GM21723 (cell line): ENCODE measurements around the gene PTPN5.
A peak's percentile ranks its signal among the peaks of the same experiment; 100 is the strongest.

Source experiments
- ATAC-seq: cut with Tn5 transposase; IDR thresholded peaks from one replicate; pipeline ENCODE4 v1.9.1; 2021; ENCODE audit warnings: mild to moderate bottlenecking, moderate library complexity; ENCODE audit not compliant: unreplicated experiment

PTPN5 gene

DNA sequence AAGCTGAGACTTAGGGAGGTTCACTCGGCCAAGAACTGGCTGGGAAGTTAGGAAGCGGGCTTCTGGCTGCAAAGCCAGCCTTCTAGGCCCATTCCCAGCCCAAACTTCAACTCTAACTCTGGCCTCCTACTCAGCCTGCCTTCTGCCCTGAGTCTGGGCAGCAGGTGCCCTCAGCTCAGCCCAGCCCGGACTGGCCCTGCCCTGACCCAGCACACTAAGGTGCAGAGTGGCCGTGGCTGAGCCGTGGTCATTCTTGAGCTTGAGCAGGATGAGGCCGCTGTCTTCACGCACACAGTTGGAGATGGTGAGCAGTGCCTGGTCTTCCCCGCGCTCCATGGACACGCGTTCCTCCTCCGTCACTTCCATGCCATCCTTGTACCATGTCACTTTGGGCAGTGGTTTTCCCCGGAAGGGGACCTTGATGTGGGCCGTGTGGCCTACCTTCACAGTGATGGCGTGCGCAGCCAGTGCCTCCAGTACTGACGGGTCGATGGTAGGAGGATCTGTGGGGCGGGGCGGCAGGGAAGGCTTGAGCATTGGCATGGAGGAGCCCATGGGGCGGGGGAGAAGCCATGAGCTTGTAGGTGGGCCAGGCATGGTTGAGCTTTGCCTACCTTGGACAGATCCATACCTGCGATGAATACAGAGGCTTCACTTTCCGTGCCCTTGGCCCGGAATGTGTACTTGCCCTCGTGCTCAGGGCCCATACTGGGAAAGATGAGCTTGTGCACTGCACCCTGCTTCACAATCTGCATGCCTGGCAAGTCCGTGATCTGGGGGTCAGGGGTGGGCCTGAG is 77.8 kb downstream of the PTPN5 start:
- ATAC-seq = no peak

GRCh38 chr11:18710545-18710944 is 81.1 kb downstream of the PTPN5 start:
- peak; percentile 42 for ATAC-seq

GRCh38 chr11:18709414-18709813 is 82.2 kb downstream of the PTPN5 start:
- ATAC-seq = no peak

DNA sequence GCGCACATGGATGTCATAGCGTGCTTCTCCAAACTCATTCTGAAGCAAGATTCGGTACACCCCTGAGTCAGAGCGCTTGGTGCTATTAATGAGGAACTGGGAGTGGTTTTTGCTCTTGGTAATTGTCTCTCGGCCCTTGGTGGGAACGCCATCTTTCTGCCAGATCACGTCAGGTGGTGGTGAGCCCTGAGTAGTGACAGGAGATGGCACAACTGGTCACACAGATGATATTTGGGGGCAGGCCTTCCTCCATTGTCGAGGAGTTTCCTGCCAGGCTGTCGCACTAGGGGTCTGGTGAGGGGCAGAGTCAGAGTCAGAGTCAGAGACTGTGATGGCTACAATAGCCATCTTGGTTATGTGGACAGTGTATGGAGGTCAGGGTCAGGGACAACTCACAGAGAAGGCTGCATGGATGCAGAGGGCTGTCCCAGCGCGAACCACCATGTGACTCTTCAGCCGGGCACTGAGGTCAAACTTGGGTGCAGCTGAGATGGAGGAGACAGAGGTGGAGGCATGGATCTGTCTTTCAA is 83.7 kb downstream of the PTPN5 start:
- no peak for ATAC-seq

- peak; percentile 77 for ATAC-seq
Measured at GRCh38 chr11:18706330-18707243, 85.0 kb downstream of the PTPN5 start.

DNA sequence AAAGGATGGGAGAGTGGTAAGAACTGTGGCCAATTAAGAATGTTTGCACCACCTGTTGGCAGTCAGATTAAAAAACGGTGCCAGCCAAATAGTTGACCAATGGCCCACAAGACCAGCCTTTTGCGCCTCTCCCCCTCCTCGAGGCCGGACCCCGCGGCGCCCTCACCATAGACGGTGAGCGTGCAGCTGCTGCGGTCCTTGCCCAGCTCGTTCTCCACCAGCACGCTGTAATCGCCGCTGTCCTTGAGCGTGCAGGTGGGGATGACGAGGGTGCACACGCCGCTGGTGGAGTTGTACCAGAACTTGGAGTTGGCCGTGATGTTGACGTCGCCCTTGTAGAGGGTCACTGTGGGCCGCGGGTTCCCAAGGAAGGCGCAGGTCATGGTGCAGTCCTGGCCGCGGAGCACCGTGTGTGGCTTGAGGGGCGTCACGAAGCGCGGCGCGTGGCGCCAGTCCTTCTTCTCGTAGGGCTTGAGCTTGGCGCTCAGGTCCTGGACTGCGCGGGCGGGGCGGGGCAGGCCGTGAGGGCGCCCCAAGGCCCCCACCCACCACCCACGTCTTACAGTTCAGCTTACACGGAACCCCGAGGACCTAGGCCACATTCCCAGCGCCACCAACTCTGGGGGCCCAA is 85.8 kb downstream of the PTPN5 start:
- no peak for ATAC-seq

DNA sequence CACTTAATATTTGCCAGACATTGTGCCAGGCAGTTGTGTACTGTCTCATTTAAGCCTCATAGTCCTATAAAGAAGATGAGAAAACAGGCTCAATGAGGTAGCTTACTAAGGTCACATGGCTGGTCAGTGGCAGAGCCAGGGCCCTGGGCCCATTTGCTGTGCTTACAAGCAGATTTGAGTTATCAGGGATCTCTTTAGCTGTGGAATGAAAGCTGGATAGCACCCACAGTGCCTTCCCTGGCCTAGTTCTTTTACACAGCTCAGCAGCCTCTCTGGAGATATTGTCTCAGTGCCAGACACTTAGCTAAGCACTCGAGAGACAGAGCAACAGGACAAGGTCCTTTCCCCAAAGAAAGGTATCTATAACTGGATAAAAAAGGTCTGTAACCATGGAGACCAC is 86.9 kb downstream of the PTPN5 start:
- no peak for ATAC-seq

DNA sequence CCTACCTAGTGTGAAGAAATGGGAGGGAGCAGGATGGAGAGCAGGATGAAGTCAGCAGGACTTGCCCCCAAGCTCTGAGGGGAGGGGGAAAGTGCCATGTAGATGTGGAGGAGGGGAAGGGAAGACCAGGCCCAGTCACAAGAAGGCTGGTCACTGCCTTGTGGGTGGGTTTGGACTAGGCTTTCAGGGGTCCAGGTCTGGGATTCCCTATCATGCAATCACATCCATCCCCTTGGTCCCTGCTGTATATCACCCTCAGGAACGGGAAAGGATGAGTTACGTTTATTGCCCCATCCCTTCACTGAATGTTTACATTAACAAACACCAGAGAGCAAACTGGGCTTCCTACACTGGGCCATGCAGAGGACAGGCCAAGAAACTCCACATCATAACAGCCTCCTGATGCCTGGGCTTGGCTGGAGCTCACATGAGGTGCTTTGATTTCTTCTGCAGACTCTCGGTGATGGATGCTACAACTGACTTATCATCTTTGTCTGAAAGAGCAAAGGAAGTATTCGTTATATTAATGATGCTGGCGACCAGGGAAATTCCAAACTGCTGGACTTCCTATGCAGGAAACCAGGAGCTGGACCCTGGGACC is 87.5 kb downstream of the PTPN5 start:
- no peak for ATAC-seq

DNA sequence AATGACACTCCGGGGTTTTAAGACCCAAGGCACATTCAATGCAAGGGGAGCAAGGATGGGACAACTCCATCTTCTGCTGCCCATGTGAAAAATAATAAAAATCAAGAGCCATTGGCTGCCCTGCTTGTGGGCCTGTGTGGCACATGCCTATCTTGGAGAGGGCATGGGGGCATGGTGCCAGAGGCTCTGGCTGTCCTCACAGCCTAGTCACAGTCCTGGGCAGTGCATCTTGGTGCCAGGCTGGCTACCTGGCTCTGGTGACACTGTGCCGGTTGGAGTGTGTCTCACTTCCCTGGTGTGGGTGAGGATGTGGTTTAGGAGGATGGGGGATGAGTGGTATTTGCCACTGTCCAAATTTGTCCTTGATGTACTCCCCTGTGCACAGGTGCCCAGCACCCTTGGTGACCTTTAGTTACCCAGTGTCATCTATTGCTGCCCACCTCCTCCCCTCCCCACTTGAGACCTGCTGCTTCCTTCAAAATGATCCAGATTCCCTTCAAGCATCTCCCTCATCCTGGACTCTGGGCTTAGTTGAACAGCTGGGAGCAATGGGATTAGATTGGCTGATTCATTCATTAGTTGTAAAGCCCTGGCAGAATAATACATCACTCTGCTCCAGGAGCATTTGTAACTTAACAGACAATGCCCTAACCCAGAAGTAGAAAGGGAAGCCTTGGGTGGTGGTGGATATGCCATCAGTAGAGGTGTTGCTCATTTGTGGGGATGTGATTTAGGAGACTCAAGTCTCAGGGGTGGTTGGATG is 88.4 kb downstream of the PTPN5 start:
- no peak for ATAC-seq

- ATAC-seq = no peak
Measured at GRCh38 chr11:18701614-18702216, 89.9 kb downstream of the PTPN5 start.

DNA sequence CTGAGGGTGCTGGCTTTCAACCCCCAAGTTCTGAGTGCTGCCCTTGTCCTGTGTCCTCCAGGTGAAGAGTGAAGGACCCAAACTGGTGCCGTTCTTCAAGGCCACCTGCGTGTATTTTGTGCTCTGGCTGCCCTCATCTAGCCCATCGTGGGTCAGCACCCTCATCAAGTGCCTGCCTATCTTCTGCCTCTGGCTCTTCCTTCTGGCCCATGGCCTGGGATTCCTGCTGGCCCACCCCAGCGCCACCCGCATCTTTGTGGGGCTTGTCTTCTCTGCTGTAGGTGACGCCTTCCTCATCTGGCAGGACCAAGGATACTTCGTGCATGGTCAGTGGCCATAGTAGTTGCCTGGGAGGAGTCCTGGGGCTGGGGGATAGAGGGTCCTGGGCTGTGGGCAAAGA is 90.7 kb downstream of the PTPN5 start:
- no peak for ATAC-seq

GRCh38 chr11:18700375-18700774 is 91.2 kb downstream of the PTPN5 start:
- no peak for ATAC-seq

- ATAC-seq = no peak
Measured at GRCh38 chr11:18699848-18700261, 91.7 kb downstream of the PTPN5 start.

DNA sequence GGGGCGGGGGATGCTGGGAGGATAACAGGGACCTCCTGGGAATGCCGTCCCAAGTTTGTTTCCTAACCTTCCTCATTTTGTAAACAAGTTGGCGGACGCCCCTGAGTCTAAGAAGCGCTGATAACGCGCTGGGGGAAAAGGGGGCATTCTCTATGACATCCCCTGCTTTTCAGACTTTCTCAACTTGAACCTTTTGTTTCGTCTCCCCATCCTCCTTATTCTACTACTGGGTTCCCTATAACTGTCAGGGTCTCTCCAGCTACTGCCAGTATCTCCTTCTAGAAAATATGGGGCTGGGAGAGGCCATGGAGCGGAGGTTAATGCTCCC is 92.4 kb downstream of the PTPN5 start:
- no peak for ATAC-seq

DNA sequence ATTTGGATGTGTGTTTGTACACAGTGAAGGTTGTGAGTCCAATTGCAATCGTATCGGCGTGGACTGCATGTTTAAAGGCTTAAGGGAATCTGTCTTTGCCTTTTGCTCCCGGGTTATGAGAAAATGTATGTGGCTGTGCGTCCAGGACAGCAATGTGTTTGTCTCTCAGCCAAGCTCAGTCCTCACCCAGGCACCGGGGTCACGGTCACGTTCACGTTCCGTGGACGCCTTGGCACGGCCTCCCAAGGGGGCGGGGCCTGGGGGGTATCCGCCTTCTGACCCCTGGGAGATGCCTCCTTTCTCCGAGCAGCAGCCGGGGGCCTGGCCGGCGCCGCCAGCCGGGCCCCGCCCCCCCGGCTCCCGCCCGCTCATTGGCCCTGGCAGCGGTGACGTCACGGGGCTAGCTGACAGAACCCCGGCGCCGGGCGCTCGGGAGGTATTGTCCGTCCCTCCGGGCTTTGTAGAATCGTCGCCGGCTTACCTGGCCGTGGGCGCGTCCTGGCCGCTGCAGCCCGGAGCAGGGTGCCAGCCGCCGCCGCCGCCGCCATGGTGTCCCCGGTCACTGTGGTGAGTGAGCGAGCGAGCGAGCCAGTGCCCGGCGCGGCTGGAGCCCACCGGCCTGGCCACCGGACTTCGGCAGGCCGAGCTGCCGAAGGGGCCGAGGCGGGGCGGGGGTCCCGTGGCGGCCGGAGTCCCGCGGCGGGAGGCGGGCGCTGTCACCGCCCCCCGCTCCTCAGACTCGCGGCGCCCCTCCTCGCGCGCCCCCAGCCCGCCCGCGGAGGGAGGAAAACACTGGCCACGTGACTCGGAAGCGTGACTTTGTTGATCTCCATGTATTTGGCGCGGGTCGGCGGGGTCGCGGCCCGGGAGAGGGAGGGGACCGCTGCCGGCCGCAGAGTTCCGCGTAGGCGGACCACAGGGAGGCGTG is 93.0 kb downstream of the PTPN5 start, which contains the start of gene TMEM86A:
TMEM86A (plus strand) TSS at position 439 of the 928 bp plus-strand sequence; CDS start at position 547, 108 bp downstream.
- ATAC-seq = peak; percentile 95

GRCh38 chr11:18697576-18697975 is 94.0 kb downstream of the PTPN5 start:
- no peak for ATAC-seq

- no peak for ATAC-seq
Measured at GRCh38 chr11:18696638-18697225, 94.9 kb downstream of the PTPN5 start.
